GM23338 (cell line): ENCODE results near the gene CCNG2. TPM values are rescaled to one million over a fixed set of nuclear protein-coding genes. Genes with fewer than 3 reads are reported as not detected.

Experiments
- ATAC-seq: fragments of 200-7000 bp; cut with Tn5 transposase; 3 replicates; pipeline ENCODE4 v1.9.1; 2020
- DNase-seq: peaks from one replicate; pipeline ENCODE4 v3.0.0-alpha.2; 2015; ENCODE audit warnings: low spot score
- H2AFZ ChIP-seq: fragments of 200-600 bp; sonication (generic); 2 replicates; pipeline ENCODE4 v1.8.0; 2016; ENCODE audit warnings: antibody characterized with exemption, mild to moderate bottlenecking, moderate library complexity
- H3F3A ChIP-seq: fragments of 200-600 bp; sonication (generic); replicated peaks from 2 replicates; pipeline ENCODE4 v1.8.0; 2017; ENCODE audit warnings: antibody characterized with exemption, mixed run types, low read depth
- H3K27ac ChIP-seq: fragments of 200-600 bp; sonication (generic); 2 replicates; pipeline ENCODE4 v1.6.1; 2016; ENCODE audit warnings: low read depth
- H3K27me3 ChIP-seq: fragments of 200-600 bp; sonication (generic); 2 replicates; pipeline ENCODE4 v1.8.0; 2016; ENCODE audit warnings: mild to moderate bottlenecking, mixed run types, moderate library complexity; ENCODE audit not compliant: insufficient read depth
- H3K36me3 ChIP-seq: fragments of 200-600 bp; sonication (generic); 2 replicates; pipeline ENCODE4 v1.8.0; 2016; ENCODE audit warnings: mild to moderate bottlenecking; ENCODE audit not compliant: insufficient read depth
- H3K4me1 ChIP-seq: fragments of 200-600 bp; sonication (generic); 2 replicates; pipeline ENCODE4 v1.8.0; 2016; ENCODE audit warnings: mild to moderate bottlenecking, moderate library complexity; ENCODE audit not compliant: insufficient read depth
- H3K4me2 ChIP-seq: fragments of 200-600 bp; sonication (generic); 2 replicates; pipeline ENCODE4 v1.7.1; 2017; ENCODE audit warnings: mixed run types
- H3K4me3 ChIP-seq: fragments of 200-600 bp; sonication (generic); 2 replicates; pipeline ENCODE4 v1.6.1; 2016; ENCODE audit warnings: mixed run types
- H3K79me2 ChIP-seq: fragments of 200-600 bp; sonication (generic); replicated peaks from 2 replicates; pipeline ENCODE4 v1.8.0; 2017; ENCODE audit warnings: mild to moderate bottlenecking; ENCODE audit not compliant: insufficient read depth
- H3K9me2 ChIP-seq: fragments of 200-600 bp; sonication (generic); 2 replicates; pipeline ENCODE4 v1.8.0; 2017; ENCODE audit not compliant: insufficient read depth
- H4K20me1 ChIP-seq: fragments of 200-600 bp; sonication (generic); replicated peaks from 2 replicates; pipeline ENCODE4 v1.8.0; 2017; ENCODE audit warnings: mild to moderate bottlenecking; ENCODE audit not compliant: insufficient read depth
- H3K27ac Mint-ChIP-seq: 2 replicates; pipeline ENCODE4 v1.8.0; 2020; ENCODE audit warnings: inconsistent platforms, mild to moderate bottlenecking, moderate library complexity, mixed read lengths
- H3K27me3 Mint-ChIP-seq: 3 replicates; pipeline ENCODE4 v1.8.0; 2022; ENCODE audit warnings: low read depth, mild to moderate bottlenecking, moderate library complexity, mixed read lengths, inconsistent platforms; ENCODE audit not compliant: insufficient read depth, poor library complexity
- H3K36me3 Mint-ChIP-seq: 3 replicates; pipeline ENCODE4 v1.8.0; 2021; ENCODE audit warnings: low read depth, mild to moderate bottlenecking, inconsistent platforms, moderate library complexity, mixed read lengths
- H3K4me1 Mint-ChIP-seq: 3 replicates; pipeline ENCODE4 v1.8.0; 2020; ENCODE audit warnings: mild to moderate bottlenecking, inconsistent platforms, mixed read lengths
- H3K4me3 Mint-ChIP-seq: 3 replicates; pipeline ENCODE4 v1.8.0; 2021; ENCODE audit warnings: moderate library complexity, mild to moderate bottlenecking, inconsistent platforms, mixed read lengths
- H3K9me3 Mint-ChIP-seq: 3 replicates; pipeline ENCODE4 v1.8.0; 2020; ENCODE audit warnings: moderate library complexity, mild to moderate bottlenecking, inconsistent platforms, mixed read lengths
- CREB1 ChIP-seq: fragments of 250-450 bp; sonication (Bioruptor Pico); IDR thresholded peaks from 2 replicates; pipeline ENCODE4 v1.5.0; 2020; ENCODE audit warnings: low read depth, mild to moderate bottlenecking, moderate library complexity
- CTCF ChIP-seq, 2 experiments: fragments of 200-600 bp in 1 of 2; sonication (generic) in 1 of 2; conservative IDR thresholded peaks; 2 replicates each; pipeline versions ENCODE4 v1.5.1 to v1.6.1; 2016 to 2017; ENCODE audit warnings: antibody characterized with exemption in 2 of 2, low read depth in 2 of 2, mild to moderate bottlenecking in 2 of 2, moderate library complexity in 1 of 2
- ETS1 ChIP-seq: IDR thresholded peaks from 2 replicates; pipeline ENCODE4 v1.6.1; 2016; ENCODE audit warnings: antibody characterized with exemption
- EZH2phosphoT487 ChIP-seq: fragments of 200-600 bp; sonication (generic); IDR thresholded peaks from one replicate; pipeline ENCODE4 v1.8.1; 2018; ENCODE audit warnings: antibody characterized with exemption; ENCODE audit not compliant: unreplicated experiment
- JUNB ChIP-seq: IDR thresholded peaks from one replicate; pipeline ENCODE4 v1.6.1; 2016; ENCODE audit warnings: antibody characterized with exemption; ENCODE audit not compliant: unreplicated experiment
- POLR2AphosphoS5 ChIP-seq: IDR thresholded peaks from 2 replicates; pipeline ENCODE4 v1.6.1; 2016; ENCODE audit warnings: antibody characterized with exemption, low read depth
- REST ChIP-seq: IDR thresholded peaks from one replicate; pipeline ENCODE4 v1.6.1; 2018; ENCODE audit warnings: antibody characterized with exemption; ENCODE audit not compliant: unreplicated experiment
- STAT1 ChIP-seq: IDR thresholded peaks from one replicate; pipeline ENCODE4 v1.6.1; 2016; ENCODE audit warnings: antibody characterized with exemption; ENCODE audit not compliant: unreplicated experiment
- ZNF114 ChIP-seq: fragments of 250-450 bp; sonication (Bioruptor Pico); IDR thresholded peaks from 2 replicates; pipeline ENCODE4 v1.5.0; 2020; ENCODE audit warnings: mild to moderate bottlenecking, moderate library complexity
- ZNF331 ChIP-seq: fragments of 250-450 bp; sonication (Bioruptor Pico); IDR thresholded peaks from 2 replicates; pipeline ENCODE4 v1.5.0; 2020; ENCODE audit warnings: low read depth, mild to moderate bottlenecking, moderate library complexity
- polyA plus RNA-seq: library from polyadenylated mRNA; unstranded; fragments of >200 nt; fragmentation: Nextera tagmentation; extraction: Ambion mirVana; gene quantifications from 2 replicates; pipeline ENCODE4 v1.2.1, GENCODE V29; 2016
- total RNA-seq: library from RNA; depleted of rRNA; stranded (reverse); fragments of >200 nt; shearing (Covaris generic); gene quantifications from 2 replicates; pipeline ENCODE4 v1.2.3, GENCODE V29; 2014

CCNG2 gene
- total and polyA plus RNA-seq, 2 experiments from 2014 or later = 7.1 to 16.5 TPM

DNA sequence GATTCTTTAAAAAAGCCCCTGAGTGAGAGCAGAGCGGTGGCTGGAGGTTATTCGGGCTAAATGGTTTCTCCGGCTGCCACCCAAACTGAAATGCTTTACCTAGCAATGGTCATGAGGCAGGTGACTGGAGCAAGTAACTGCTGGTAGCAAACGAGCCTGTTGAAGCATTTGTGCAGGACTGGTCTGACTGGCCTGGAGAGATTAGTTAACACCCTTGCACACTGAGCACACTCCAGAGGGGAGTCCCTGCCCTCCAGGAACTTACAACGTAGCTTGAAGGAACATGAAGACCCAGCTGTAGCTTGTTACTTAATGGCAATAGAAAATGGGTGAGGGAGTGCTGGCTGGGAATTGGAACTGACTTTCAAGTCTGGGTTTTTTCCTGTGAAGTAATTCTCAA lies 40.4 kb downstream of the CCNG2 start (continued):
- TF ChIP-seq REST (no peak), JUNB (no peak), POLR2AphosphoS5 (no peak), EZH2phosphoT487 (no peak), ZNF331 (CRISPR knock-in tag) (no peak), STAT1 (no peak), ETS1 (no peak), CTCF (conservative IDR thresholded peaks at IDR 0.05; ENCODE audit: low read depth in 2 of 2) (no peak), ZNF114 (CRISPR knock-in tag) (no peak)

GRCh38 chr4:77197831-77198230 lies 40.8 kb downstream of the CCNG2 start:
- H3K27ac ChIP-seq = no peak overlapping the region
- peaks cover 11% of the 10 kb centered on the region for H3K27me3 Mint-ChIP-seq
- H3K4me1 Mint-ChIP-seq = no peaks in the 10 kb centered on the region; the same call in none of the 3 replicates
- no peak overlapping the region for H2AFZ ChIP-seq
- no peak overlapping the region for H3K4me3 ChIP-seq
- no peak overlapping the region for H3K4me3 Mint-ChIP-seq
- no peaks in the 10 kb centered on the region for H3K4me1 ChIP-seq
- H3K79me2 ChIP-seq = no peaks in the 10 kb centered on the region
- no peak overlapping the region for H3K27ac Mint-ChIP-seq
- no peak for DNase-seq
- peaks cover 6% of the 10 kb centered on the region; the same call in 1 of the 2 replicates for H3K27me3 ChIP-seq
- no peaks in the 10 kb centered on the region for H3K9me3 Mint-ChIP-seq
- H3K36me3 ChIP-seq = no peaks in the 10 kb centered on the region
- no peak overlapping the region for H3K4me2 ChIP-seq
- no peaks in the 10 kb centered on the region for H3K9me2 ChIP-seq
- H3F3A ChIP-seq = no peaks in the 10 kb centered on the region
- no peaks in the 10 kb centered on the region for H4K20me1 ChIP-seq
- no peaks in the 10 kb centered on the region for H3K36me3 Mint-ChIP-seq
- no peak for ATAC-seq
- TF ChIP-seq CTCF (conservative IDR thresholded peaks at IDR 0.05; ENCODE audit: low read depth in 2 of 2) (no peak), JUNB (no peak), CREB1 (CRISPR knock-in tag) (no peak), ETS1 (no peak), EZH2phosphoT487 (no peak), STAT1 (no peak), POLR2AphosphoS5 (no peak)
